C4-2B (cell line): ENCODE measurements around the gene PTDSS2.

ENCODE experiments used
- H3K27ac ChIP-seq: fragments of 450-650 bp; 2 replicates; pipeline ENCODE4 v1.5.1; 2017
- CTCF ChIP-seq: fragments of 450-650 bp; conservative IDR thresholded peaks from 2 replicates; pipeline ENCODE4 v1.5.1; 2017; ENCODE audit warnings: mild to moderate bottlenecking
- ZFX ChIP-seq: fragments of 450-650 bp; IDR thresholded peaks from 2 replicates; pipeline ENCODE4 v1.6.1; 2017

PTDSS2 gene

GRCh38 chr11:444396-445144 lies 5.5 kb upstream of the PTDSS2 start:
- no peak overlapping the region for H3K27ac ChIP-seq
- TF ChIP-seq ZFX (no peak), CTCF (no peak)

- no peak for TF ChIP-seq CTCF
- no peak for TF ChIP-seq ZFX
- H3K27ac ChIP-seq, result peak overlapping the region; percentile 8; the same call in 1 of the 2 replicates
These were observed 4.1 kb upstream of the PTDSS2 start for GRCh38 chr11:445765-446588.

DNA sequence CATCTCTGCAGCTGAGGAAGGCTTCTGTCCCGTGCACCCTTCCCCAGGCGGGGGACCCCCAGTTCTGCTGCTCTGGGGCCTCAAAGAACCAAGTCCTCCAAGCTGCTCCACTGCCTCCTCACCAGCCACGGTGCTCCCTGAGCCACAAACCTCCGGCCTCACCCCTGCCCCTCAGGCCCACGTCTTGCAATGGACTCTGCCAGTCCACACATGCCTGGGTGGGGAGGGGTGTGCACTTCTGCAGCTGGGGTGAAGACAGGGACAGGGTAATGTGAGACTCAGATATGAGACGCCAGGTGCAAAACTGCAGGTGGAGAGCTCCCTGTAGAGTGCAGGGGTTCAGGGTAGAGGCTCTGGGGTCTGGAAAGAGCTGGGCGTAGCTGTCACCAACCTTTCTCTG lies 3.2 kb upstream of the PTDSS2 start:
- TF ChIP-seq CTCF (no peak), ZFX (no peak)
- peak overlapping the region; percentile 8; the same call in 1 of the 2 replicates for H3K27ac ChIP-seq

- TF ChIP-seq CTCF (peak; percentile 97), ZFX (0 out of 2 replicates have a peak, but pooled peaks have one; percentile 35)
- H3K27ac ChIP-seq, result peak overlapping the region; percentile 85
These were observed 2.0 kb upstream of the PTDSS2 start for GRCh38 chr11:447923-448731.

DNA sequence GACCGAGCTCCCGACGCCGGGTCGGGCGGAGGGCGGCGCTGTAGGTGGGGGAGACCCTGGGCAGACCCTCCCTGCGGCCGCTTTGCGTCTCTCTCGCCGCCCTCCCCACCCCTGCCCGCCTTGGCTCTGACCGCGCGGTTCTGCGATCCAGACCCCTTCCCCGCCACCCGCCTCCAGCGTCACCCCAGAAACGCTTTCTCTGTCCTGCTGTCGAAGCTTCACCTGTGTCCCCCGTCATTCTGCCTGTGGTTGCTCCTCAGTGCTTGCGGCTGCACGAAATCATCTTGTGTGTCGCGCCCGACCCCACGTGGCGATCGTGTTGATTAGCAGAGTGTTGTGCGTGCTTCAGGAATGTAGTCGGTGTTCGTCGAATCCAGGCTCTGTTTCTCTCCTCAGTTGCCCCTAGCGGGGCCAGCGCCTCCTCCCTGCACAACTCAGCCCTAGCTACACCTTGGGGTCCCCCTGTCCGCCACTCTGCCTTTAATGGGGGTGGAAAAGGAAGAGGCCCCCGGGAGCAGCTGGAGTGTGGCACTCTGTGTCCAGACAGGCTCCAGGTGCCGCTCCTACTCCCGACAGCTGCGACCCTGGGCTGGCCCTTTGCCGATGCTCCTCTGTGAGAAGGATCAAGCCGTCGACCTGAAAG lies 851 bp downstream of the PTDSS2 start:
- peak overlapping the region; percentile 85 for H3K27ac ChIP-seq
- TF ChIP-seq ZFX (no peak), CTCF (no peak; the same call in 1 of the 2 replicates)

- no peak for TF ChIP-seq ZFX
- no peak for TF ChIP-seq CTCF
- H3K27ac ChIP-seq, result peak overlapping the region; percentile 85; the same call in 1 of the 2 replicates
These were observed 1.7 kb downstream of the PTDSS2 start for GRCh38 chr11:451738-452137.
